Psoas muscle (tissue), 8 donors: ENCODE results near the gene ACTN4. TPM values are rescaled to one million over a fixed set of nuclear protein-coding genes. Genes with fewer than 3 reads are reported as not detected.

Experiments used
- ATAC-seq, 4 donors: fragments of 200-7000 bp; cut with Tn5 transposase; one replicate each; pipeline ENCODE4 v1.9.1; 2020; ENCODE audit warnings: moderate library complexity in 3 of 4, mild to moderate bottlenecking in 2 of 4
- DNase-seq, 2 donors: peaks; one replicate each; pipeline ENCODE4 v3.0.0-alpha.2; 2020
- H3K27ac ChIP-seq: fragments of 200-600 bp; one replicate; pipeline ENCODE4 v1.8.0; 2022
- H3K27me3 ChIP-seq, 3 donors: fragments of 200-600 bp in 1 of 3; one replicate each; pipeline versions ENCODE4 v1.6.1 to v1.8.0; 2013 to 2022; ENCODE audit warnings: low read length in 2 of 3, mild to moderate bottlenecking in 2 of 3, moderate library complexity in 1 of 3; ENCODE audit not compliant: insufficient read depth in 3 of 3
- H3K36me3 ChIP-seq, 2 donors: fragments of 200-600 bp in 1 of 2; one replicate each; pipeline versions ENCODE4 v1.6.1 to v1.8.0; 2013 to 2022; ENCODE audit warnings: low read depth in 1 of 2, mild to moderate bottlenecking in 1 of 2, moderate library complexity in 1 of 2; ENCODE audit not compliant: insufficient read depth in 1 of 2
- H3K4me1 ChIP-seq: fragments of 200-600 bp; one replicate; pipeline ENCODE4 v1.8.0; 2022
- H3K4me3 ChIP-seq: fragments of 200-600 bp; one replicate; pipeline ENCODE4 v1.8.0; 2022; ENCODE audit warnings: mild to moderate bottlenecking
- H3K9me3 ChIP-seq: fragments of 200-600 bp; one replicate; pipeline ENCODE4 v1.8.0; 2022
- WGBS, 3 donors: extraction: QIAGEN DNeasy Blood & Tissue Kit; methylation state at CpG; one replicate each; pipeline versions ENCODE4 v1.1.6 to v1.1.7; 2013; 5-methylcytosine and 5-hydroxymethylcytosine counted together
- intact Hi-C, 2 donors: fragments of 100-400 bp; cut with DNase I; formaldehyde crosslinking; loops; one replicate each; pipeline versions ENCODE4 v1.11.0 to v1.14.2; 2022
- polyA plus RNA-seq, 3 donors: library from polyadenylated mRNA; stranded (reverse); fragments of 200-250 nt; gene quantifications; one replicate each; pipeline ENCODE4 v1.2.3, GENCODE V29; 2013
- total RNA-seq, 4 donors: library from RNA; stranded (reverse); fragmentation: NEBNext Ultra II Directional in 2 of 4; extraction: Animal tissue kit (Norgen Biotek cat#: 25700) in 2 of 4; gene quantifications; one replicate each; pipeline versions ENCODE4 v1.2.1 to v1.2.4, GENCODE V29; 2021 to 2023
- TF ChIP-seq, protein P1 (sequence below): fragments of 200-600 bp; IDR thresholded peaks from one replicate; pipeline ENCODE4 v1.8.0; 2022; ENCODE audit warnings: antibody characterized with exemption
- donor health status: healthy with polysubstance abuse.
- donor health status: DM: no; HTN: no; CAD: no; lungs with moderate emphysema.
- donor health status: Bipolar disorder and iron deficiency.
- donor health status: healthy.
- donor health status: DM: yes; HTN: yes; CAD: no.
- donor health status: DM: no; HTN: no; CAD: no.
- donor health status: DM: no; HTN: no; CAD: no.
- donor health status: DM: yes; HTN: yes; CAD: no.

The ACTN4 gene
- total and polyA plus RNA-seq, 7 donors: 38.3 to 127 (median 79.9) TPM

DNA sequence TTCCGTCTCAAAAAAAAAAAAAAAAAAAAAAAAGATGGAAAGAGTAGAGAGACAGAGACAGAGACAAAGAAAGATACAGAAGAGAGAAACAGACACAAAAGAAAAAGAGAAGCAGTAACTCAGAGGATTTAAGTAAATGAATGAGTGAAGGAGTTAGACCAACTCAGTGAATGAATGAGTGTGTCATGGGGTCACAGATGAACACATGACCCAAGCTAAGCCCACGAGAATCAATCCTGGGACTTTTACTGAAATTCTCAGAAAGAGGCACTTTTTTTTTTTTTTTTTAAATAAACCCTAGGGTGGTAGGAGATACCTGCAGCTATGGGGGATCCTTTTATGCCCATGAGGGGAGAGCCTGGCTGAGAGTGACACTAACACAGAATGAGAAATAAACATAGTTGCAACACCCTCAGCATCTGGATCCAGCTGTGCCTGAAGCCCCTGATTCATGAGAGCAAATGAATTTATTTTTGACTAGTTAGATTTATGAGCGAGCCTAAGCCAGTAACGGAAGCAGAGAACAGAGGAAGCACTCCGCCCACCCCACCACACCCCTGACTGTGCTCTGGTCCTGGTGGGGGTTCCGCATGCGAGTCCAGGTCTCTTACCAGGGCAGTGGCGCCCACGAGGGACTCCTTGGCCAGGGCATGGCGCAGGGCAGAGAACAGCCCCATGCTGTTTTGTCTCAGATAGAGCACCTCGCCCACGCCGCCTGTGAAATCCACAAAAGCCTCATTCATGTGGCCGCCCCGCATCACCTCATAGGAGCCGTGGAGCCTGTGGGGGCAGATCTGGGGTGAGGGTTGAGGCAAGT lies 92.2 kb downstream of the ACTN4 start:
- ATAC-seq (no peak), DNase-seq (no peak)
- intact Hi-C loops: no loop called here
- no peaks in the 10 kb centered on the region for H3K36me3 ChIP-seq
- no peak overlapping the region for H3K4me3 ChIP-seq
- peaks cover 0 to 8% (median 3%) of the 10 kb centered on the region in 3 donors for H3K27me3 ChIP-seq
- no peak overlapping the region for H3K27ac ChIP-seq
- TF ChIP-seq, protein P1, sequence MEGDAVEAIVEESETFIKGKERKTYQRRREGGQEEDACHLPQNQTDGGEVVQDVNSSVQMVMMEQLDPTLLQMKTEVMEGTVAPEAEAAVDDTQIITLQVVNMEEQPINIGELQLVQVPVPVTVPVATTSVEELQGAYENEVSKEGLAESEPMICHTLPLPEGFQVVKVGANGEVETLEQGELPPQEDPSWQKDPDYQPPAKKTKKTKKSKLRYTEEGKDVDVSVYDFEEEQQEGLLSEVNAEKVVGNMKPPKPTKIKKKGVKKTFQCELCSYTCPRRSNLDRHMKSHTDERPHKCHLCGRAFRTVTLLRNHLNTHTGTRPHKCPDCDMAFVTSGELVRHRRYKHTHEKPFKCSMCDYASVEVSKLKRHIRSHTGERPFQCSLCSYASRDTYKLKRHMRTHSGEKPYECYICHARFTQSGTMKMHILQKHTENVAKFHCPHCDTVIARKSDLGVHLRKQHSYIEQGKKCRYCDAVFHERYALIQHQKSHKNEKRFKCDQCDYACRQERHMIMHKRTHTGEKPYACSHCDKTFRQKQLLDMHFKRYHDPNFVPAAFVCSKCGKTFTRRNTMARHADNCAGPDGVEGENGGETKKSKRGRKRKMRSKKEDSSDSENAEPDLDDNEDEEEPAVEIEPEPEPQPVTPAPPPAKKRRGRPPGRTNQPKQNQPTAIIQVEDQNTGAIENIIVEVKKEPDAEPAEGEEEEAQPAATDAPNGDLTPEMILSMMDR: no peak
- WGBS, 3 donors: 83 to 87% (median 86%) methylated on average over 15 to 16 of the region's 16 CpGs
- no peaks in the 10 kb centered on the region for H3K9me3 ChIP-seq
- no peaks in the 10 kb centered on the region for H3K4me1 ChIP-seq

DNA sequence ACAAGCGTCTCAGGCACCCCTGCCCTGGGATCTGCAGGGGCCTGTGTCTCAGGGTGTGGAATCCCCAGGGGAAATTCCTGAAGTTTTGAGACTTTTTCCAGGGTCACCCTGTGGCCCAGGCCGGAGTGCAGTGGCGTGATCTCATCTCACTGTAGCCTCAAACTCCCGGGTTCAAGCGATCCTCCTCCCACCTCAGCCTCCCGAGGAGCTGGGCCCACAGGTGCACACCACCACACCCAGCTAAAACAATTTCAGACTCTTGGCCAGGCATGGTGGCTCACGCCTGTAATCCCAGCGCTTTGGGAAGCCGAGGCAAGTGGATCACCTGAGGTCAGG lies 92.8 kb downstream of the ACTN4 start:
- Histone ChIP-seq H3K36me3 (no peaks in the 10 kb centered on the region), H3K4me3 (no peak overlapping the region), H3K27me3 (peaks cover 0 to 8% (median 3%) of the 10 kb centered on the region in 3 donors), H3K9me3 (no peaks in the 10 kb centered on the region), H3K27ac (no peak overlapping the region), H3K4me1 (no peaks in the 10 kb centered on the region)
- DNase-seq (no peak), ATAC-seq (no peak)
- TF ChIP-seq, protein P1: no peak
- intact Hi-C loops: no loop called here
- WGBS, 3 donors: 89 to 93% (median 89%) methylated on average over 9 of the region's 9 CpGs

DNA sequence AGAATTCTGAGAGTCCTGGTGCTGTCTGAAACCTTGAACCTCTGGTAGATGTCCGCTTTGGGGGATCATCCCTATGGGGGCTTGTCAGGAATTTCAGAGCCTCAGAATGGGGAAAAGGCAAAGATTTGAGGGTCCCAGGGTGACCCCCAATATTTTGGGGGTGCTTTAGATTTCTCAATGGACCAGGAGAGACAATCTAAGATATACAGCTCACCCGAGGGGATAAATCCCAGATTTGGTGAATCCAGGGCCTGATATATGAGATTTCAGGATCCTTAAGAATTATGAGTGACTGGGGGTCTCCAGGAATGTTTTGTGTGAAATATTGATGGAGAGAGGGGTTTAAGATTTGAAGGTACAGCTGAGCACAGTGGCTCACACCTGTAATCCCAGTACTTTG lies 93.5 kb downstream of the ACTN4 start:
- WGBS, 3 donors: 92 to 100% (median 97%) methylated on average over 2 of the region's 2 CpGs
- intact Hi-C loops: no loop called here
- no peak for DNase-seq
- Histone ChIP-seq H3K4me1 (no peaks in the 10 kb centered on the region), H3K9me3 (no peaks in the 10 kb centered on the region), H3K36me3 (no peaks in the 10 kb centered on the region), H3K27me3 (peaks cover 0 to 8% (median 3%) of the 10 kb centered on the region in 3 donors), H3K4me3 (no peak overlapping the region), H3K27ac (no peak overlapping the region)
- TF ChIP-seq, protein P1: no peak
- no peak for ATAC-seq

DNA sequence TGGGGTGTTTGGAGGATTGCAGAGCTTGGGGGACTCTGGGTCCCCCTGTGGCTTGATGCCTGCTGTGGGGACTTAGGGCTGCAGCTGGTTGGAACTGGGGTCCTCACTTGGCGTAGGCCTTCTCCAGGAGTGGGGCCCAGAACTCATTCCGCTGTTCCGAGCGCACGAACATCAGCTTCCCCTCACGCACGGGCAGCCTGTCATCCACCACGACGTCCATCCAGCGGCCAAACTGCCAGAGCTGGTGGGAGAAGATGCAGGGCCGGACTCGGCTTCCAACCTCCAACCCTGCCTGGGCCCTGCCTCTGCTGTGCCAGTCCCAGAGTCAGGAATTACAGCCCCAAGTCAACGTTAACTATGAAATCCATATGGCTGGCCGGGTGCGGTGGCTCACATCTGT lies 94.2 kb downstream of the ACTN4 start:
- DNase-seq (no peak), ATAC-seq (no peak)
- Histone ChIP-seq H3K36me3 (no peaks in the 10 kb centered on the region), H3K4me3 (no peak overlapping the region), H3K27me3 (peaks cover 0 to 8% (median 0%) of the 10 kb centered on the region in 3 donors), H3K4me1 (no peaks in the 10 kb centered on the region), H3K9me3 (no peaks in the 10 kb centered on the region), H3K27ac (no peak overlapping the region)
- TF ChIP-seq, protein P1: no peak
- intact Hi-C loops: no loop called here
- WGBS, 3 donors: 87 to 93% (median 89%) methylated on average over 15 of the region's 15 CpGs

DNA sequence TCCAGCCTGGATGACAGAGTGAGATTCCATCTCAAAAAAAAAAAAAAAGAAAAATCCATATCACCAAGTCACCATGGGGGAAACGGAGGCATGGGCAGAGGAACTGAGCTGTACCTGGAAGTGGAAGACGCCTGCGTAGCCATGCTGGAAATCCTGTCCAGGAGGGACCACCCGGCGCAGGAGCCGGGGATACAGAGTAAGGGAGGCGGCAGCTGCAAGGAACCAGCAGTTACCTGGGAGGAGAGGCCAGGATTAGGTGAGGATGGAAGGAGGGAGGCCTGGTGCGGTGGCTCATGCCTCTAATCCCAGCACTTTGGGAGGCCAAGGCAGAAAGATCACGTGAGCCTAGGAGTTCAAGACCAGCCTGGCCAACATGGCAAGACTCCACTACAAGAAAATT lies 94.8 kb downstream of the ACTN4 start:
- H3K36me3 ChIP-seq: no peaks in the 10 kb centered on the region
- no peak overlapping the region for H3K27ac ChIP-seq
- TF ChIP-seq, protein P1: no peak
- intact Hi-C loops: no loop called here
- H3K4me1 ChIP-seq: no peaks in the 10 kb centered on the region
- DNase-seq (no peak), ATAC-seq (no peak)
- peaks cover 0 to 5% (median 0%) of the 10 kb centered on the region in 3 donors for H3K27me3 ChIP-seq
- no peak overlapping the region for H3K4me3 ChIP-seq
- no peaks in the 10 kb centered on the region for H3K9me3 ChIP-seq
- 92 to 95% (median 94%) methylated on average over 9 of the region's 9 CpGs for WGBS, 3 donors
